Measurements from ENCODE around the gene DCANP1. TPM values are rescaled to one million over a fixed set of nuclear protein-coding genes. Genes with fewer than 3 reads are reported as not detected.

The DCANP1 gene
- polyA plus RNA-seq, 1 donor (not counting 4 experiments of a cell fraction or from before 2014, with no cell fraction given), result not detected

DNA sequence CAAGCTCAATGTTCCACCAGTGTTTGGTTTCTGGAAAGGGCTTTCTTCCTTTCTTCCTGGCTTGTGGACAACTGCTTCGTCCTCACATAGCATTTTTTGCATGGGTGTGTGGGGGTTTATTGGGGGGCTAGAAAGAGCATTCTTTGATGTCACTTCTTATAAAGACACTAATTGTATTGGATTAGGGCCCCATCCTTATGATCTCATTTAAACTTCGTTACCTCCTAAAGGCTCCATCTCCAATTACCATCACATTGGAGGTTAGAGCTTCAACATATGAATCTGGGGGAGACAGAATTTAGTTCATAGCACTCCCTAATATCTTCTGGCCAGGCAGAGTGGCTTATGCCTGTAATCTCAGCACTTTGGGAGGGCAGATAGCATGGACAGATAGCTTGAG is 42.1 kb downstream of the DCANP1 start:
- no peak for FAIRE-seq
- no peak for DNase-seq (ENCODE audit: low read depth, low spot score)
- no peaks in the 10 kb centered on the region for H4K20me1 ChIP-seq (ENCODE audit: control insufficient read depth, extremely low read depth, insufficient read depth, low read length)
- H3K27ac ChIP-seq (ENCODE audit: control insufficient read depth, insufficient read depth, low read length), result no peak overlapping the region
- H3K27me3 ChIP-seq (ENCODE audit: control insufficient read depth, extremely low read depth, insufficient read depth, low read length), result no peaks in the 10 kb centered on the region
- no peak overlapping the region for H3K4me3 ChIP-seq (ENCODE audit: control insufficient read depth in 2 of 3, extremely low read depth in 1 of 3, insufficient read depth in 2 of 3, low read depth in 1 of 3, low read length in 3 of 3)
- no peak overlapping the region for H2AFZ ChIP-seq (ENCODE audit: control insufficient read depth, low read length)
- H3K9me3 ChIP-seq (ENCODE audit: control insufficient read depth, low read depth, low read length), result no peaks in the 10 kb centered on the region
- no peaks in the 10 kb centered on the region for H3K79me2 ChIP-seq (ENCODE audit: control insufficient read depth, insufficient read depth, low read length)
- H3K9ac ChIP-seq (ENCODE audit: control insufficient read depth, extremely low read depth, insufficient read depth, low read length), result no peak overlapping the region
- no peaks in the 10 kb centered on the region for H3K36me3 ChIP-seq (ENCODE audit: control insufficient read depth in 2 of 2, extremely low read depth in 1 of 2, insufficient read depth in 2 of 2, low read length in 2 of 2)
- dilution Hi-C loops (cut with MboI; ENCODE audit: extremely low pct_ligation_motif_present, low sequenced_read_pairs), result no loop called here
- no peaks in the 10 kb centered on the region for H3K9me1 ChIP-seq (ENCODE audit: control insufficient read depth, extremely low read depth, insufficient read depth, low read length)
- TF ChIP-seq CTCF (optimal IDR thresholded peaks at IDR 0.05 in 1 of 3, IDR thresholded peaks at IDR 0.05 in 1 of 3, conservative IDR thresholded peaks at IDR 0.05 in 1 of 3; ENCODE audit: extremely low read depth in 1 of 3, insufficient read depth in 2 of 3, low read length in 3 of 3) (no peak), EZH2 (IDR thresholded peaks at IDR 0.05; ENCODE audit: low read length) (no peak)
- no peaks in the 10 kb centered on the region for H3K4me1 ChIP-seq (ENCODE audit: control insufficient read depth, extremely low read depth, insufficient read depth, low read length)
- no peak overlapping the region for H3K4me2 ChIP-seq (ENCODE audit: control insufficient read depth, extremely low read depth, insufficient read depth, low read depth, low read length)

GRCh38 chr5:135402031-135402430 is 45.1 kb downstream of the DCANP1 start:
- H3K27ac ChIP-seq (ENCODE audit: control insufficient read depth, insufficient read depth, low read length), result no peak overlapping the region
- H4K20me1 ChIP-seq (ENCODE audit: control insufficient read depth, extremely low read depth, insufficient read depth, low read length), result peaks cover 4% of the 10 kb centered on the region
- dilution Hi-C loops (cut with MboI; ENCODE audit: extremely low pct_ligation_motif_present, low sequenced_read_pairs), result no loop called here
- FAIRE-seq (no peak), DNase-seq (ENCODE audit: low read depth, low spot score) (no peak)
- no peak overlapping the region for H3K4me3 ChIP-seq (ENCODE audit: control insufficient read depth in 2 of 3, extremely low read depth in 1 of 3, insufficient read depth in 2 of 3, low read depth in 1 of 3, low read length in 3 of 3)
- H3K27me3 ChIP-seq (ENCODE audit: control insufficient read depth, extremely low read depth, insufficient read depth, low read length), result no peaks in the 10 kb centered on the region
- no peak overlapping the region for H3K4me2 ChIP-seq (ENCODE audit: control insufficient read depth, extremely low read depth, insufficient read depth, low read depth, low read length)
- H3K9ac ChIP-seq (ENCODE audit: control insufficient read depth, extremely low read depth, insufficient read depth, low read length), result no peak overlapping the region
- peaks cover 20% of the 10 kb centered on the region for H3K79me2 ChIP-seq (ENCODE audit: control insufficient read depth, insufficient read depth, low read length)
- H2AFZ ChIP-seq (ENCODE audit: control insufficient read depth, low read length), result no peak overlapping the region
- H3K9me3 ChIP-seq (ENCODE audit: control insufficient read depth, low read depth, low read length), result no peaks in the 10 kb centered on the region
- no peaks in the 10 kb centered on the region for H3K9me1 ChIP-seq (ENCODE audit: control insufficient read depth, extremely low read depth, insufficient read depth, low read length)
- peaks cover 9% of the 10 kb centered on the region for H3K4me1 ChIP-seq (ENCODE audit: control insufficient read depth, extremely low read depth, insufficient read depth, low read length)
- no peak for TF ChIP-seq EZH2 (IDR thresholded peaks at IDR 0.05; ENCODE audit: low read length)
- no peak for TF ChIP-seq CTCF (optimal IDR thresholded peaks at IDR 0.05 in 1 of 3, IDR thresholded peaks at IDR 0.05 in 1 of 3, conservative IDR thresholded peaks at IDR 0.05 in 1 of 3; ENCODE audit: extremely low read depth in 1 of 3, insufficient read depth in 2 of 3, low read length in 3 of 3)
- no peaks in the 10 kb centered on the region for H3K36me3 ChIP-seq (ENCODE audit: control insufficient read depth in 2 of 2, extremely low read depth in 1 of 2, insufficient read depth in 2 of 2, low read length in 2 of 2)

Measured in keratinocyte (primary cell).